Measurements from ENCODE around the gene KRT77.
"Not testable (repeated sequence)": the region's sequence is repeated elsewhere in the genome, so short reads cannot be mapped to it uniquely, and the experiment has no call there.

The KRT77 gene

GRCh38 chr12:52703424-52703823, at the start of gene KRT77:
Gene KRT77 (minus strand): TSS chr12:52703524. CDS start chr12:52703434, 90 bp downstream.
- no peak for DNase-seq (ENCODE audit: low read depth in 2 of 2)

DNA sequence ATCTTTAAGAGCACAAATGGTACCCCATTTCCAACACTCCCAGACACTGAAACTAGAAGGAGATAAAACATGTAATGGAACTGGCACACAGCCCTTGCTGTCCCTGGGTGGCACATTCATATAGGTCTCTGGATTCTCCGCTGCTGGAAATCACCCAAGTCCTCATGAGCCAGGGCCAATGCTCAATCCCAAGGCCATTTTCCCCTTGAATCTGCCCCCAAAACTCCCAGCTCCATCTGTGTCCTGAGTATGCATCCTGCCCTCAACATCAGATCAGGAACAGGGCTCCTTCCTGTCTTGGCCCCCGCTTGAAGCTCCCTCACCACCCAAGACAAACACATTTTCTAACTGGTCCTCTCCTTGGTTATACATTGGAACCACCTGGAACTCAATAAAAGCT, 49.2 kb upstream of the KRT77 start:
- DNase-seq (ENCODE audit: low read depth in 2 of 2): no peak

GRCh38 chr12:52751795-52752194, 48.5 kb upstream of the KRT77 start:
- no peak for DNase-seq (ENCODE audit: low read depth in 2 of 2)

DNA sequence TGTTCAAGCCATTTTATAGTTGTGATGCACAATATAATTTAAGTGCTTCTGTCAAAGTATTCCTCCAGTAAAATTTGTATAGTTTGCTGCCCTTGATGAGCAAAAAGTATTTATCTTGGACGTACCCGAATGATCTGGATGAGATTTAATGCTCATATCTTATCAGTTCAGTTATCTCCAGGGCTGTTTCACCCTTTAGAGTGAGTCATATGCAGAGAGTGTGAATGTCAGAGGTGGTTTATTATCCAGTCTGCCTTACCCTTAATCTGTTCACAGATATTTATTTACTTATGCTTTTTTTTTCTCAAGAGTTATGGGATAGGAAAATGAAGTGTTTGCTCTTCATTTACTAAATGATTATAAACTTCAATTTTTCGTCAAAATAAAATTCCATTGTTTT, 47.2 kb upstream of the KRT77 start:
- not testable (repeated sequence) for DNase-seq (ENCODE audit: low read depth in 2 of 2)

- no peak for DNase-seq (ENCODE audit: low read depth in 2 of 2)
Observed at GRCh38 chr12:52749827-52750226, 46.5 kb upstream of the KRT77 start.

DNA sequence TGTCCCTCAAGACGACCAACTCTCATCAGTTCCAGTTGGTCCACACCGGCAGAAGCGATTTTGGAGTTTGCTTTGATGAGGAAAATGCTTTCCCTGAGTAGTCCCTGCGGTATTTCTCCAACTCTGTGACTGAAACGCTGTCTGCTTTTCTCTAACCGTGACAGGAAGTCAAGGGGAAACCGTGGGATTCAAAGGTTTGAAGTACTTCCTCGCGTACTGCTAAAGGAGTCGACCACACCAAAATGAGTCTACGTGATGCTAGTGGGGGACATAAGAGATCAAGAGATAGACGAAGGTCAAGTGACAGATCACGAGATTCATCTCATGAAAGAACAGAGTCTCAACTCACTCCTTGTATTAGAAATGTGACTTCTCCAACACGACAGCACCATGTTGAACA, 45.3 kb upstream of the KRT77 start:
- DNase-seq (ENCODE audit: low read depth in 2 of 2): no peak

- DNase-seq (ENCODE audit: low read depth in 2 of 2): no peak
Observed at GRCh38 chr12:52745554-52745953, 42.2 kb upstream of the KRT77 start.

DNA sequence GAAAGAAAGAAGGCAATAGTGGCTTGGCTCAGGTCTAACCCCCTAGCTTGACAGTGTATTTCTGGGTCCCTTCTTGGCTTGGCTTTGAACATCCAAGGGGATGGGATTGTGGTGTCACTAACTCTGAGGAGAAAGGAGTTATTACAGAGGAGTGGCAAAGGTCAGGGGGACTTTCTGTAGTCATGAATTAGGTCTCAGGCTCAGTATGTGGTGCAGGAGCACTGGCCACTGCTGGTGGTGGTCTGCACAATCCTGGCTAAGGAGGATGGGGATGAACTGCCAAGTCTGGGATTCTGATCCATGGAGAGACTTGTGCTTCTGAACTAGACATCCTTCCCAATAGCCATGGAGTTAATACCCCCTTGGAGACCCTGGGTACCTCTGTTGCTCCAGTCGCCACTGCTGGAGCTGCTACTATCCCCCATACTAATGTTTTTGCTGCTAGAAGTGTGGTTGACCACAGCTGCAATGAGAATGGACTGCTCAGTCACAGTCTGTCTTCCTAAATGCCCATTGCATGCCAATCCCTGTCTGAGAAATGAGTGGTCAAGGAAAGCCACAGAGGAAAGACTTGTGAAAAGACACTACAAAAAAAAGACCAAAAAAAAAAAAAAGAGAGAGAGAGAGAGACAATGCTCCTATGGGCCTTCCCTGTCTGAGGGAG, 41.3 kb upstream of the KRT77 start:
- DNase-seq (ENCODE audit: low read depth in 2 of 2): no peak

- DNase-seq (ENCODE audit: low read depth in 2 of 2): no peak
Observed at GRCh38 chr12:52742822-52743457, 39.6 kb upstream of the KRT77 start.

DNA sequence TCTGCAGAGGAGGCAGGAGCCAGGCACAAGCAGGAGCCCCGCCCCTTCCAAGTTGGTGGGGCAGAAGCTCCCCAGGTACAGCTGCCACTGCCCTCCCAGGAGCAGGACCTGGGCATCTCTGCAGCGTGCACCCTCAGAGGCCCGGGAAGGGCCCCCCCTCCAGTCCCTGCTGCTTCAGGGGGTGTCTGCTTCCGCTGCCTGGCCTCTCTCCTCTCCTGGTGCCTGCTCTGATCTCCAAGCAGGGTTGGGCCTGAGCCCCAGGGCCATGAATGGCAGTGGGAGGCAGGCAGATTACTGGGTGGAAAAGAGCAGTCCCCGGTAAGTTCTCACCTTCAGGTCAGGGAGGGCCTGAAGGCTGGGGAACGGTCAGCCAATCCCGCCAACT, 38.9 kb upstream of the KRT77 start:
- DNase-seq (ENCODE audit: low read depth in 2 of 2): no peak

DNA sequence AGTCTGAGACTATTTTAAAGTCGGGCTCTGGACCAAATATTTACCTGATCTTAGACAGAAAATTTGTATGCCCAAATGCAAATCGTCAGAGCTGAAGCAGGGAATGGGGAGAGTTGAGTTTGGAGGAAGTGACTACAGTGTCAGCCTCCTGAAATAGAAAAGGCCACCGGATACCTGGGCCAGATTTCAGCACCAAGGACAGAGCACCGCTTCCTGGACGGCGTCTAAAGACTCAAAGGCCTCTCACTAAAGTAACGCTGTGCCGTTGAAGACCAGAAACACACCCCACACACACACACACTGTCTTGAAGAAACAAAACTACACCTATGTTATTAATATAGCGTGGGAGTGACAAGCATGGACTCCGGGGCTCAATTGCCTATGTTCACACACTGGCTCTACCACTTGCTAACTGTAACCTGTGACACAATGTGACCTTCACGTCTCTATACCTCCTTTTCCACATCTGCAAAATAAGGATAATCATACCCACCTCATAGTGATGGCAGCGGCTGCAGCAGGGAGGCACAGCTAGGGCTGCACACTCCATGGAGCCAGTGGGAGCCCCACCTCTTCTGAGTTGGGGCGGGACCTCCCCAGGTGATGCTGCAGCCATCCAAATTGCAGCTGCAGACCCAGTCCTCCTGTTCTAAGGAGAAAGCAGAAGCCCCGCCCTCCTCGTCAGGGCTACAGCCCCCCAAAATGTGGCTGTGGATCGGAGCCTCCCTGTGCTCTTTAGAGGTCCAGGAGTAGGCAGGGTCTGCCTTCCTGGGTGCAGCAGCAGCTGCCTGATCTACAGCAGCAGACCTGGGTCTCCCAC, 38.3 kb upstream of the KRT77 start:
- DNase-seq (ENCODE audit: low read depth in 2 of 2): peak; percentile 26 to 43

- DNase-seq (ENCODE audit: low read depth in 2 of 2): no peak
Observed at GRCh38 chr12:52740584-52740983, 37.3 kb upstream of the KRT77 start.

DNA sequence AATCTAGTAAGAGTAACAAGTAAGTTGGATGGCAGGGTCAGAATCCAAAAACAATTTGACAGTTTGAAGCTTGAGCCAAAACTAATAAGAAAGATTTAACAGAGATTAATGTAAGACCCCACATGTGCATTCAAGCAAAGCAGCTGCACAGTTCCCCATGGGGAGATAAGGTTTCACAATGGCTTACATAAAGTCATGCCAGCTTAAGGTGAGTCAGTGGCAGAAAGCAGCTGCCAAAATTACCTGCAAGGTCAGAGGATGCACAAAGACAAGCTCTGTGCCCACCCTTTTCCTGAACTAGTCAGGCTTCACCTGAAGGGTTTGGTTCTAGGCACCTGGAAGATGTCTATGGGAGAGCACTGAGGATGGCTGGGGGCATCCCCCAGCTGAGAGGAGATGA, 36.6 kb upstream of the KRT77 start:
- DNase-seq (ENCODE audit: low read depth in 2 of 2): no peak

DNA sequence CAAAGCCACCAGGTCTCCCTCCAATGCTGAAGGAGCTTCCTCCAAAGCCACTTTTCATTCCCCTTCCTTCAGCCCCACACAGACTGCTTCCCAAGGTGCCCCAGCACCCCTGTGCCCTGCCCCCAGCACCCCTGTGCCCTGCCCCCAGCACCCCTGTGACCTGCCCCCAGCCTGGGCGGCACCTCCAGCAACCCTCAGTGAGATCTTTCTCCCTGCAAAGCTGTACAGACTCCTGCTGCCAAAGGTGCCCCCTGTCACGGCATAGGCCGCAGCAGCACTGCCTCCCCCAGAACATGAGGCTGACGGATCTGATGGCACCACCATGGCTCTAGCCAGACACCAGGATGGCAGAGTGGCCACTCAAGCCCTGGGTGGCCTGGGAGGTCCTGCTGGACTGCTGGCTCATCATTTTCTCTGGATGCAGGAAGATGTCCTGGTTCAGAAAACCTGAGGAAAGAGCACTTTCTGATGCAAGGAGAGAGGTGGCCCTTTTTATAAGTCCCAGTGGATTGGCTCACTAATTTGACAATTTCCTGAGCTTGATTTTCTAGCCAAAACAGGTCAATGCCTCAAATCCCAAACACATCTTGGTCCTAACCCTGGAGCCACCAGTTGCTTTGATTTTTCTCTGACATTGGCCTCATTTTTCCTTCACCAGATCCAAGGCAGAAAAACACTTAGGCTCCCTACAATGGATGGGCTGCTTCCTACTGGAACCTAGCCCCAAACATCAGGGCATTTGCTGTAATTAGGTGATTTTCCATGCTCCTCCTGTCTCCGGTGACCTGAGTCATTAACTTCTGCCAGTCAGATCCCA, 32.7 kb upstream of the KRT77 start:
- no peak for DNase-seq (ENCODE audit: low read depth in 2 of 2)

- no peak for DNase-seq (ENCODE audit: low read depth in 2 of 2)
Observed at GRCh38 chr12:52735106-52735505, 31.8 kb upstream of the KRT77 start.

DNA sequence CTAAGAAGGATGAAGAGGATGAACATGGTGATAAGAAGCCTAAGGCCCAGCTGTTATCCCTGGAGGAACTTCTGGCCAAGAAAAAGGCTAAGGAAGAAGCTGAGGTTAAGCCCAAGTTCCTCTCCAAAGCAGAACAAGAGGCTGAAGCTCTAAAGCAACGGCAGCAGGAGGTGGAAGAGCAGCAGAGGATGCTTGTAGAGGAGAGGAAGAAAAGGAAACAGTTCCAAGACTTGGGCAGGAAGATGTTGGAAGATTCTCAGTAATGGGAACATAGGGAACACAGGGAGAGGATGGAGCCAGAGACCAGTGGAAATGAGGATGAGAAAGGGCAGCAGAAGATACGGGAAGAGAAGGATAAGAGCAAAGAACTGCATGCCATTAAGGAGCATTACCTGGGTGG, 27.5 kb upstream of the KRT77 start:
- no peak for DNase-seq (ENCODE audit: low read depth in 2 of 2)

- no peak for DNase-seq (ENCODE audit: low read depth in 2 of 2)
Observed at GRCh38 chr12:52730383-52730782, 27.1 kb upstream of the KRT77 start.

GRCh38 chr12:52729147-52729546, 25.8 kb upstream of the KRT77 start:
- DNase-seq (ENCODE audit: low read depth in 2 of 2): no peak

DNA sequence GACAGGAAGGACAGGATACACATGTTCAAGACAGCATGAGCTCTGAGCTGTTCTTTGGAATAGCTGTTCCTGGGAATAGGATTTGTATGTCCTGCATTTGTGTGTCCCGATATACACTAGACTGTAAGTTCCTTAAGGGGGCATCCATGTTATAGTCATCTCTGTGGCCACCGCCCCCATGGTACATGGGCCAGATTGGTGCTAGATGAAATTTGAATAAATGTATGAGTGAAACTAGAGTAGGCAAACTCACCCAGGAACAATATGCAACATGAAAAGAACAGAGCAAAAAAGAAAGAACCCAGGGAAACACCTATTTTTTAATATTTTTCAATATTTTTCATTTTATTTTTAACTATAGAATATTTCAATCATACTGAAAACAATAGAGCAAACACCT, 25.1 kb upstream of the KRT77 start:
- no peak for DNase-seq (ENCODE audit: low read depth in 2 of 2)

- DNase-seq (ENCODE audit: low read depth in 2 of 2): no peak
Observed at GRCh38 chr12:52727037-52727436, 23.7 kb upstream of the KRT77 start.

DNA sequence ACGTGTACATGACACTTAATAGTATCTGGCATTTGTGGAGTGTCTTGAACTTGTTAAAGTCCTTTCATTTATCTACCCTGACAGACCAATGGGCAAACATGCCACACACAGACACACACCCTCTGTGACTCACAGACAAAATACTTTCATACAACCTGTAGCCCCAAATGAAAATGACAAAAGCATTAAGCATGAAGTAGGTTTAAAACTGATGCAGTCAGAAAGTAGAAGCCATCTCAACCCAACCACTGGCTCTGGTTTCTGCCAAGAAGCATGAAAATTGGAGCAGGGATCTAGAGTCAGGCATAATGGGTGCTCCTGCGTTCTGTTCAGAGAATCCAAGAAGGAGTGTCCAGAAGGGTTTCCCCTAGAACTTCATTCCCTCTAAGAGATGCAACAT, 23.1 kb upstream of the KRT77 start:
- no peak for DNase-seq (ENCODE audit: low read depth in 2 of 2)

- DNase-seq (ENCODE audit: low read depth in 2 of 2): no peak
Observed at GRCh38 chr12:52724384-52724783, 21.1 kb upstream of the KRT77 start.

Measured in stimulated activated CD8-positive, alpha-beta memory T cell treated with anti-CD3 and anti-CD28 coated beads, Interleukin-7, amount 100 ng/mL, for 1 hour (primary cell).